ENCODE measurements around the gene SP9.

Gene SP9

DNA sequence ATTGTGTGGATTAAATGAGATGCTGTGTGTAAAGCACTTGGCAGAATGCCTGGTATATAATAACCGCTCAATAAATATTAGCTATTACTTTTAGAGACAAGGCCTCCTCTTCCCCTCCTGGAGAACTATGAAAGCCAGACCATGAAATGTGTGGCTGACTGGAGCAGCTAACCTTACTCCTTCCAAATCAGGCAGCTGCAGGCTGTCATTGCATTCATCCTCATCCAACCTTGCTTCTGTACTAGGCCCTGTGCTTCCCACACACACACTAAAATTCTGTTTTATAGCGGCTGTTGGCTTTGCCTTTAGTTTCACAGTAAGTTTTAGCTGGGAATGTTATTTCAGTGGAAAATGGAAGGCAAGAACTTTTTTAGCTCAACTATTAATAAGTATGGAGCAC, 10.2 kb upstream of the SP9 start:
- no peak overlapping the region for H3K4me3 ChIP-seq (ENCODE audit: low read depth, low read length)
- DNase-seq (ENCODE audit: low read depth): no peak
- TF ChIP-seq, protein P1, sequence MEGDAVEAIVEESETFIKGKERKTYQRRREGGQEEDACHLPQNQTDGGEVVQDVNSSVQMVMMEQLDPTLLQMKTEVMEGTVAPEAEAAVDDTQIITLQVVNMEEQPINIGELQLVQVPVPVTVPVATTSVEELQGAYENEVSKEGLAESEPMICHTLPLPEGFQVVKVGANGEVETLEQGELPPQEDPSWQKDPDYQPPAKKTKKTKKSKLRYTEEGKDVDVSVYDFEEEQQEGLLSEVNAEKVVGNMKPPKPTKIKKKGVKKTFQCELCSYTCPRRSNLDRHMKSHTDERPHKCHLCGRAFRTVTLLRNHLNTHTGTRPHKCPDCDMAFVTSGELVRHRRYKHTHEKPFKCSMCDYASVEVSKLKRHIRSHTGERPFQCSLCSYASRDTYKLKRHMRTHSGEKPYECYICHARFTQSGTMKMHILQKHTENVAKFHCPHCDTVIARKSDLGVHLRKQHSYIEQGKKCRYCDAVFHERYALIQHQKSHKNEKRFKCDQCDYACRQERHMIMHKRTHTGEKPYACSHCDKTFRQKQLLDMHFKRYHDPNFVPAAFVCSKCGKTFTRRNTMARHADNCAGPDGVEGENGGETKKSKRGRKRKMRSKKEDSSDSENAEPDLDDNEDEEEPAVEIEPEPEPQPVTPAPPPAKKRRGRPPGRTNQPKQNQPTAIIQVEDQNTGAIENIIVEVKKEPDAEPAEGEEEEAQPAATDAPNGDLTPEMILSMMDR (IDR thresholded peaks at IDR 0.05; ENCODE audit: control insufficient read depth, extremely low read depth, insufficient read depth): no peak

DNA sequence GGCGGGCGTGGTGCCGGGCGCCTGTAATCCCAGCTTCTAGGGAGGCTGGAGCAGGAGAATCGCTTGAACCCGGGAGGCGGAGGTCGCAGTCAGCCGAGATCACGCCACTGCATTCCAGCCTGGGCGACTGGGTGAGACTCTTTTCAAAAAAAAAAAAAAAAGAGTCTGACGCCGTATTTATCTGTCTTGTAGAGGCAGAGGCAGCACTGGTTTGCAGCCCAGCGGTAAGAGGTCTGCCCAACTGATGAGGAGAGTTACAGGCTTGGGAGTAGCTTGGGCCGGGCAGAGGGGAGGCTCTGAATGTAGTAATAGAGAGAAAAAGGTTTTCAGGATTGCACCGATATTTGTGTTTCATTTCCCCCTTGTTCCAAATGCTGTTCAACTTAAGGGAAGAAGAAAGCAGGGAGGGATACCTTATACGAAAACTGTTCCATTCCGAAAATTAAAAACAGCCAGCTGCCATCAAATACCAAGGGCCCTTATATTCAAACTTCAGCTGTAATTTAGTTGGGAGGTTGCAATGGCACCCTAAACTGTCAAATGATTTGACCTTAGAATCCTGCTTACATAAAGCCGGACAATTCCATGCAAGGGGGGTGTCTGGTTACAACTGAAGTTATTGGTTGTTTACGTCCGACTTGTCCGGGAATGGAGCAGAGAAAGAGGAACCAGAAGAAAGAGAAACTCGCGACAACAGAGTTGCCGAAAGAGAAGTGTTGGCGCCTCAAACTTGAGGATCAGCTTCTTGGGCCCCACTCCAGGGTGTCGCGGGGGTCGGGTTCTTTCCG, 9.2 kb upstream of the SP9 start:
- no peak overlapping the region for H3K4me3 ChIP-seq (ENCODE audit: low read depth, low read length)
- DNase-seq (ENCODE audit: low read depth): no peak
- TF ChIP-seq, protein P1 (IDR thresholded peaks at IDR 0.05; ENCODE audit: control insufficient read depth, extremely low read depth, insufficient read depth): no peak

DNA sequence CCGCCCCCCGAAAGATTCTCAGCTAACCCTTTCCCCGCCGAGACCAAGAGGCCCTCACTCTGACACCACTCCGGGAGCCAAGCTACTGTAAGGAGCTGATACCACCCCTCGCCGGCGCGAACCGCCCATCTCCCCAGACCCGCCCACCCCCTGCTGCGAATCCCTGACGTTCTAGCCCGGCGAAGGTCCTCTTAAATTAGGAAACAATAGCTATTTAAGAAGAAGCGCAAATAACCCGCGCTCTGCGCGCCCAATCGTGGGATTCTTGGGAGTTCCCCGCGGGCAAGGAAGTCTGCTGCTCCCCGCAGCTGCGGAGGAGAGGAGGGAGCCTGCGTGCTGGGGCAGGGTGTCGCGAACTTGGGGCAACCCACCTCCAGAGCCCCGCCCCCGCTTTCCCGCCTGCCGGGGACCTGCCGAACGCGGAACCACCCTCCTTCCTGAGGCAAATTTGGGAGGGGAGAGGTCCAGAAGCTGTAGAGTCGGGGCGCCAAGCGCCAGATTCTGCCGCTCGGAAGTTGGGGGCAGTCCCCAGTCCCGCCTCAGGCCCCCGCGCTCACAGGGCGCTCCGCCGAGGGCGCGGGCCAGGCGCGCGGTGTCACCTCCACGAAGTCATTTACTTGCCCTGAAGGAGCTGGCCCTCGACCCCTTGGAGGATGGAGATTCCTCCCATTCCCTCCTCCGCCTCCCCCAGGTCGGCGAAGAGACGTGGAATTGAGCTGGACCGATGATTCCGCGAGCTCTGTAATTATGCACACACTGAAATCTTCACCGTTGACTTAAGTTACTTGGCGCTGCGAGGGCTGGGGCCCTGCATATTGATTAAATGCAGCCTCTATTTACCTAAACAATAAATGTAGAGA, 8.4 kb upstream of the SP9 start:
- TF ChIP-seq, protein P1 (IDR thresholded peaks at IDR 0.05; ENCODE audit: control insufficient read depth, extremely low read depth, insufficient read depth): no peak
- DNase-seq (ENCODE audit: low read depth): no peak
- H3K4me3 ChIP-seq (ENCODE audit: low read depth, low read length): no peak overlapping the region

DNA sequence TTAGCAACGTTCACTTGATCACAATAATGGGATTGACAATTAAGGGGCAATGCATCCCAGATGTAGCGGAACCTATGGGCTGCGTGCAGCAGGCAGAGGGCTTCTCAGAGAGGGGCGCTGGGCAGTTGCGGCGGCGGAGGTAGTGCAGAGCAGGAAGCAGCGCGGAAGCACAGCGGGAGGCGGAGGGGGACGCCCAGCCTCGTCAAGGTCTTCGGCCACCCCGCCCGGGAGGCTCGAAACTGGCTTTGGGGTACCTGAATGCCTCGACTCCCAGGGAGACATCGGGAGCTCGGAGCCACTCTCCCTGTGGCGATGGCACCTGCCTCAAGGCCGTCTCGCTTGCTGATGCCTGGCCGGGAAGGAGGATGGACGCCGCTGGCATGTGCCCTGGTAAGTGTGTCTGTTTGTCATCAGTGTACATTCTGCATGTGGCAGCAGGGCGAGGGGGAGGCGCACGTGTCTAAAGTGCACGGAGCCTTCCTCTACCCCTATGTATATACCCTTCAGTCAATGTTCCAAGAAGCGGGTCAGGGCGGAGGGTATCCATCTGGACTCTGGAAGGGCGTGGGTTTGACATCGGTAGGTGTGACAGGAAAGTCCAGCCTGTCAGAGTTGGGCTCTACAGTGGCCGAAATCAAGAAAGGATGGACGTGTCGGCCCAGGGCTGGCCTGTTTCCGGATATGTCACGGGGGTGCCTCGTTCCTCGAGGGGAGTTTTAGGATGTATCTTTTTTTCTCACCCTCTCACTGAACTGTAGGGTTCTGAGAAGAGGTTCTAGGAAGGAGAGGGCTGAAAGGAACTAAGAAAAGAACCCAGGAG, 7.5 kb upstream of the SP9 start:
- H3K4me3 ChIP-seq (ENCODE audit: low read depth, low read length): no peak overlapping the region
- TF ChIP-seq, protein P1 (IDR thresholded peaks at IDR 0.05; ENCODE audit: control insufficient read depth, extremely low read depth, insufficient read depth): no peak
- no peak for DNase-seq (ENCODE audit: low read depth)

DNA sequence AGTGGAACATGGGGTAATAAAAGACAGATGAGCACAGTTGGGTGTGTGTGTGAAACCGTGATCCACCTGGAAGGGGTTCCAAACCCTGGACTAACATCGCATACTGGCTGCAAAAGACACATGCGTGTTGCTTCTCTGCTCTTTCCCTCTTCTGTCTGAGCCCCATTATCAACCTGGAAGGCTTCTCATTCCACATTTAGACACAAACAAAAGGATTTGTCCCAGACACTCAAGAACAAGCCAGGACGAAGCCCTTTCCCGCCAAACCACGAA, 7.0 kb upstream of the SP9 start:
- no peak for DNase-seq (ENCODE audit: low read depth)
- H3K4me3 ChIP-seq (ENCODE audit: low read depth, low read length): no peak overlapping the region

More for the DNA sequence above, 7.0 kb upstream of the SP9 start:
- TF ChIP-seq, protein P1 (IDR thresholded peaks at IDR 0.05; ENCODE audit: control insufficient read depth, extremely low read depth, insufficient read depth): no peak
